Chondrocyte (in vitro differentiated cells): Measurements from ENCODE around the gene HNMT. TPM values are rescaled to one million over a fixed set of nuclear protein-coding genes. Genes with fewer than 3 reads are reported as not detected.
"Not testable (repeated sequence)": the region's sequence is repeated elsewhere in the genome, so short reads cannot be mapped to it uniquely, and the experiment has no call there.

Experiments
- DNase-seq: peaks from one replicate; pipeline ENCODE4 v3.0.0; 2021; ENCODE audit warnings: mixed read lengths, low spot score
- H3K27ac Mint-ChIP-seq: one replicate; pipeline ENCODE4 v1.8.0; 2021; ENCODE audit warnings: mild to moderate bottlenecking, moderate library complexity, mixed read lengths; ENCODE audit not compliant: unreplicated experiment
- H3K27me3 Mint-ChIP-seq: 2 replicates; pipeline ENCODE4 v1.8.0; 2021; ENCODE audit warnings: low read depth, mixed read lengths
- H3K36me3 Mint-ChIP-seq: 2 replicates; pipeline ENCODE4 v1.8.0; 2021; ENCODE audit warnings: low read depth, mixed read lengths
- H3K4me1 Mint-ChIP-seq: 2 replicates; pipeline ENCODE4 v1.8.0; 2021; ENCODE audit warnings: low read depth, mild to moderate bottlenecking, mixed read lengths
- H3K4me3 Mint-ChIP-seq: one replicate; pipeline ENCODE4 v1.8.0; 2021; ENCODE audit warnings: mild to moderate bottlenecking, moderate library complexity, mixed read lengths; ENCODE audit not compliant: unreplicated experiment
- H3K9me3 Mint-ChIP-seq: 2 replicates; pipeline ENCODE4 v1.8.0; 2021; ENCODE audit warnings: low read depth, mixed read lengths
- total RNA-seq: library from RNA; stranded (reverse); gene quantifications from 3 replicates; pipeline ENCODE4 v1.2.1, GENCODE V29; 2021
- TF ChIP-seq, protein P1 (sequence below): fragments of 200-600 bp; sonication (generic); IDR thresholded peaks from 2 replicates; pipeline ENCODE4 v1.5.0; 2021; ENCODE audit warnings: antibody characterized with exemption, mild to moderate bottlenecking, moderate library complexity

The HNMT gene
- total RNA-seq, 1 donor from 2014 or later, result 4.6 TPM

DNA sequence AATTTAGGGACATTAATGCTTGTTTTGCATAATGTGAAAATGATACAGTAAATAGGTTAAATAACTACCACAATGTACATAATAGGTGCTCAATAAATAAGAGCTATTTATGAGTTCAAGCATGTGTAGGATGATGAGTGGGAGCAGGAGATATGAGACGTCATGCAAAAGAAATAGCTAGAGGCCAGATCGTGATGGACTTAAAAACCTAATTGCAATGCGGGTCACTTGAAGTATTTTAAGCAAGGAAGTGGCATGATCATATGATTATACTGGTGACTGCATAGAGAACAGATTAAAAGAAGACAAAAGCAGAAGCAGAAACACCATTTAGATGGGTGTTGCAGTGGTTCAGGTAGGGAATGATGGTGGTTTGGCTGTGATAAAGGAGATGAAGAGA lies 78.0 kb downstream of the HNMT start:
- TF ChIP-seq, protein P1, sequence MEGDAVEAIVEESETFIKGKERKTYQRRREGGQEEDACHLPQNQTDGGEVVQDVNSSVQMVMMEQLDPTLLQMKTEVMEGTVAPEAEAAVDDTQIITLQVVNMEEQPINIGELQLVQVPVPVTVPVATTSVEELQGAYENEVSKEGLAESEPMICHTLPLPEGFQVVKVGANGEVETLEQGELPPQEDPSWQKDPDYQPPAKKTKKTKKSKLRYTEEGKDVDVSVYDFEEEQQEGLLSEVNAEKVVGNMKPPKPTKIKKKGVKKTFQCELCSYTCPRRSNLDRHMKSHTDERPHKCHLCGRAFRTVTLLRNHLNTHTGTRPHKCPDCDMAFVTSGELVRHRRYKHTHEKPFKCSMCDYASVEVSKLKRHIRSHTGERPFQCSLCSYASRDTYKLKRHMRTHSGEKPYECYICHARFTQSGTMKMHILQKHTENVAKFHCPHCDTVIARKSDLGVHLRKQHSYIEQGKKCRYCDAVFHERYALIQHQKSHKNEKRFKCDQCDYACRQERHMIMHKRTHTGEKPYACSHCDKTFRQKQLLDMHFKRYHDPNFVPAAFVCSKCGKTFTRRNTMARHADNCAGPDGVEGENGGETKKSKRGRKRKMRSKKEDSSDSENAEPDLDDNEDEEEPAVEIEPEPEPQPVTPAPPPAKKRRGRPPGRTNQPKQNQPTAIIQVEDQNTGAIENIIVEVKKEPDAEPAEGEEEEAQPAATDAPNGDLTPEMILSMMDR, result no peak
- H3K4me3 Mint-ChIP-seq, result no peak overlapping the region
- H3K9me3 Mint-ChIP-seq, result peaks cover 5% of the 10 kb centered on the region
- no peak for DNase-seq
- H3K4me1 Mint-ChIP-seq, result no peaks in the 10 kb centered on the region
- no peaks in the 10 kb centered on the region for H3K36me3 Mint-ChIP-seq
- no peak overlapping the region for H3K27ac Mint-ChIP-seq
- H3K27me3 Mint-ChIP-seq, result peaks cover 13% of the 10 kb centered on the region

DNA sequence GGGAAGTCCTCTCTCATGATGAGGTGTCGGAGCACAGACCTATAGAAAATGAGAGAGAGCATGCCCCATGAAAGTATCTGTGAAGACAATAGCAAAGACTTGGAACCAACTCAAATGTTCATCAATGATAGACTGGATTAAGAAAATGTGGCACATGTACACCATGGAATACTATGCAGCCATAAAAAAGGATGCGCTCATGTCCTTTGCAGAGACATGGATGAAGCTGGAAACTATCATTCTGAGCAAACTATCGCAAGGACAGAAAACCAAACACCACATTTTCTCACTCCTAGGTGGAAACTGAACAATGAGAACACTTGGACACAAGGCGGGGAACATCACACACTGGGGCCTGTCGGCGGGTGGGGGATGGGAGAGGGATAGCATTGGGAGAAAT lies 79.3 kb downstream of the HNMT start:
- not testable (repeated sequence) for H3K4me1 Mint-ChIP-seq, H3K36me3 Mint-ChIP-seq, H3K4me3 Mint-ChIP-seq, H3K27ac Mint-ChIP-seq, DNase-seq, H3K9me3 Mint-ChIP-seq
- H3K27me3 Mint-ChIP-seq, result peaks cover 17% of the 10 kb centered on the region

DNA sequence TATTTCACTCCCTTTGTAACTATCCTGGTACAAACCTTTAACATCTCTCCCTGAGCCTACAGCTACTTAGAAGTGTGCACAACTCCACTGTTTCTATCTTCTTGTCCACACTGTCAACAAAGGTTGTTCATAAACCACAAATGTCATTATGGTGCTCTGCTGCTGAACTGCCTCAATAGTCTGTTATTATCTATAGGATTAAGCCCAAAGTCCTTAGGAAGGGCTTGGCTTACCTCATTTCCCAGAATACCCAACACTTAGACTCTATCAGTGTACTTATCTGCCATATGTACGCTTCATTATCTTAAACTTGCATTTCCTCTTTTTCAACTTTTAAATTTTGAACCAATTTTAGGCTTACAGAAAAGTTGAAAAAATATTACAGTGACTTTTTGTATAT lies 94.2 kb downstream of the HNMT start:
- H3K4me1 Mint-ChIP-seq, result no peaks in the 10 kb centered on the region
- DNase-seq, result no peak
- TF ChIP-seq, protein P1, result no peak
- H3K36me3 Mint-ChIP-seq, result no peaks in the 10 kb centered on the region
- H3K27me3 Mint-ChIP-seq, result no peaks in the 10 kb centered on the region
- peaks cover 3% of the 10 kb centered on the region for H3K9me3 Mint-ChIP-seq
- no peak overlapping the region for H3K4me3 Mint-ChIP-seq
- no peak overlapping the region for H3K27ac Mint-ChIP-seq

DNA sequence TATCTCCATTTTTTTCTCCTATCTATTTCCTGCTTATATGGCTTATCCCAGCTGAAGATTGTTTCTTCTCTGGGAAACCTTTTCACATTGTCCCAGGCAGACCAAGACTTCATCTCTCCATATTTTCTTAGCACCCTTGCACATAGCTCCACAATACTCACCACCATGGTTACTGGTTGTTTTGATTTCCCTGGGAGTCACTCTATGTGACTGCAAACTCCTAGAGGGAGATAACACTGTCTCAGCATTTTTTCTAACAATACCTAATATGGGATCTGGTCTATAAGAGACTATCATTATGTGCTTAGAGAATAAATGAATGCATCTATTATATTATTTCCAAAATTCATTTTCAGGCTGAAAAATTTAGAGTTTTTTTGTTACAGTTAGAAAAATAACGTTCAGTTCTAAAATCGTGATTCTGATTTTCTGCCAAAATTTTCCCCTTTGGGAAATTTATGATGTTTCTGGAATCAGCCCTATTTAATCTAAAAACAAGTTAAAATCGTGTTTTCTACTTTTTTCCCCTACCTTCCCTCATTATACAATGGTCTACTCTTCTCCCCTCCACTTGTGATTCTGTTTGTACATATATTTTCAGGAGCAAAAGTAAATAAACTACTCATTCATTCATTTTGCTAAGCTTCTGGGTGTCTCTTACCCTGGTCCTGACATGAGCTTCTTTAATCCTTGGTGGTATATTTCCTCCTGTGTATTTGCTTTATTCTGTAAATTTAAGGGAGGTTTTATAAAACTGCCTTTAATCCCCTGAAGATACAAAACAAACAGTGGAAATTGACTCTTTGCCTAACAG lies 95.4 kb downstream of the HNMT start:
- Mint-ChIP-seq H3K27me3 (peaks cover 1% of the 10 kb centered on the region), H3K9me3 (peaks cover 3% of the 10 kb centered on the region), H3K4me1 (no peaks in the 10 kb centered on the region), H3K36me3 (no peaks in the 10 kb centered on the region), H3K27ac (no peak overlapping the region), H3K4me3 (no peak overlapping the region)
- no peak for DNase-seq
- TF ChIP-seq, protein P1, result no peak

DNA sequence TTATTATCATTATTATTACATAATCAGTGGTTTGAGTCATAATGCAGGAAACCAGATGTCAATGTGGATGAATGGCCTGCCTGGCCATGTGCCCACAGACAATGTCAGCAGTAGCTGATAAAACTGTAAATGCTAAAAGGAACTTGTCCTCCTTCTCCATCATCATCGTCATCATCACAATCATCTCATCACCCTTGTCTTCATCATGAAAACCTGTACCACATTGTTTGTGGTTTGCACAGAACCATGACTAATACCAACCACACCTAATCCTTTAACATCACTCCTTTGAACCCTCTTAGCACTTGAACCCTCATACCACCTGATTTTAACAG lies 96.0 kb downstream of the HNMT start:
- Mint-ChIP-seq H3K4me3 (no peak overlapping the region), H3K27me3 (peaks cover 1% of the 10 kb centered on the region), H3K27ac (no peak overlapping the region), H3K9me3 (peaks cover 3% of the 10 kb centered on the region), H3K4me1 (no peaks in the 10 kb centered on the region), H3K36me3 (no peaks in the 10 kb centered on the region)
- TF ChIP-seq, protein P1, result no peak
- DNase-seq, result no peak

DNA sequence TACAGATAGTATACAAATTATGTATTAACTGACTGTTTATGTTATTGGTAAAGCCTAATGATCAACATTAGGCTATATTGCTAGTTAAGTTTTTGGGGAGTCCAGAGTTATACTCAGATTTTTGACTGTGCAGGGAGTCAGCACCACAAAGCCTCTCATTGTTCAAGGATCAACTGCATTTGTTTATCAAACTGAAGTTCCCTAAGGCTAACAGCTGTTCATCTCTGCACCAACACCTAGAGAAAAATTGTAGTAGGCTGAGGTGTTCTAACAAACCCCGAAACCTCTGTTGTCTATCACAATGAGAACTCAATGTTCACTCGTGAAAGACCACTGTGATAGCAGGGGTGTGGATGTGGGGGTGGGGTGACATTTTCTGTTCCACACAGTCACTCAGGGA lies 97.7 kb downstream of the HNMT start:
- Mint-ChIP-seq H3K4me1 (no peaks in the 10 kb centered on the region), H3K36me3 (no peaks in the 10 kb centered on the region), H3K9me3 (peaks cover 3% of the 10 kb centered on the region), H3K4me3 (no peak overlapping the region), H3K27ac (no peak overlapping the region), H3K27me3 (peaks cover 1% of the 10 kb centered on the region)
- DNase-seq, result no peak
- TF ChIP-seq, protein P1, result no peak
